HG03064 (cell line): ENCODE measurements around the gene C13orf46.

Experiments
- ATAC-seq: cut with Tn5 transposase; IDR thresholded peaks from one replicate; pipeline ENCODE4 v1.9.1; 2021; ENCODE audit warnings: low read depth; ENCODE audit not compliant: unreplicated experiment

C13orf46 gene

GRCh38 chr13:113958373-113958772 lies 15.5 kb downstream of the C13orf46 start:
- no peak for ATAC-seq

GRCh38 chr13:113956571-113956970 lies 17.3 kb downstream of the C13orf46 start:
- no peak for ATAC-seq

GRCh38 chr13:113955691-113956090 lies 18.2 kb downstream of the C13orf46 start:
- ATAC-seq, result no peak

- ATAC-seq, result no peak
Observed at GRCh38 chr13:113955235-113955634, 18.6 kb downstream of the C13orf46 start.

- no peak for ATAC-seq
Observed at GRCh38 chr13:113954046-113954835, 19.6 kb downstream of the C13orf46 start.

GRCh38 chr13:113953561-113953960 lies 20.3 kb downstream of the C13orf46 start:
- no peak for ATAC-seq

- ATAC-seq, result no peak
Observed at GRCh38 chr13:113952983-113953520, 20.8 kb downstream of the C13orf46 start.

- no peak for ATAC-seq
Observed at GRCh38 chr13:113952151-113952982, 21.5 kb downstream of the C13orf46 start.

GRCh38 chr13:113951246-113951999 lies 22.5 kb downstream of the C13orf46 start:
- ATAC-seq, result peak; percentile 64

- ATAC-seq, result peak; percentile 35
Observed at GRCh38 chr13:113950451-113951245, 23.2 kb downstream of the C13orf46 start.

GRCh38 chr13:113949546-113949945 lies 24.3 kb downstream of the C13orf46 start:
- no peak for ATAC-seq

- ATAC-seq, result no peak
Observed at GRCh38 chr13:113948034-113948742, 25.7 kb downstream of the C13orf46 start.

GRCh38 chr13:113947311-113948033 lies 26.4 kb downstream of the C13orf46 start:
- ATAC-seq, result no peak

GRCh38 chr13:113946409-113947181 lies 27.3 kb downstream of the C13orf46 start:
- no peak for ATAC-seq

GRCh38 chr13:113945857-113946408 lies 27.9 kb downstream of the C13orf46 start:
- ATAC-seq, result no peak

GRCh38 chr13:113943821-113944565 lies 29.9 kb downstream of the C13orf46 start:
- no peak for ATAC-seq

GRCh38 chr13:113942591-113943103 lies 31.2 kb downstream of the C13orf46 start:
- ATAC-seq, result no peak
